ENCODE results near the gene C16orf78.
"Not testable (repeated sequence)": the region's sequence is repeated elsewhere in the genome, so short reads cannot be mapped to it uniquely, and the experiment has no call there.

The C16orf78 gene

GRCh38 chr16:49347476-49347875, 26.1 kb upstream of the C16orf78 start:
- no peak for DNase-seq
- in situ Hi-C loops (cut with MboI; ENCODE audit: low pct_unique_long_range_greater_than_20kb, low sequenced_read_pairs): loop anchor here (25.0 kb wide), 1 partner anchor 660 kb away; no protein-coding TSS in a partner anchor

- peak; percentile 9 for DNase-seq
Observed at GRCh38 chr16:49348408-49349176, 25.0 kb upstream of the C16orf78 start.

GRCh38 chr16:49349446-49350168, 24.0 kb upstream of the C16orf78 start:
- DNase-seq: no peak
- in situ Hi-C loops (cut with MboI; ENCODE audit: low pct_unique_long_range_greater_than_20kb, low sequenced_read_pairs): loop anchor here (25.0 kb wide), 1 partner anchor 662 kb away; no protein-coding TSS in a partner anchor

More at GRCh38 chr16:49348408-49349176, 25.0 kb upstream of the C16orf78 start:
- in situ Hi-C loops (cut with MboI; ENCODE audit: low pct_unique_long_range_greater_than_20kb, low sequenced_read_pairs): loop anchor here (25.0 kb wide), 1 partner anchor 661 kb away; no protein-coding TSS in a partner anchor

- in situ Hi-C loops (cut with MboI; ENCODE audit: low pct_unique_long_range_greater_than_20kb, low sequenced_read_pairs): no loop called here
- peak; percentile 60 for DNase-seq
Observed at GRCh38 chr16:49350265-49351095, 23.1 kb upstream of the C16orf78 start.

GRCh38 chr16:49351096-49351487, 22.5 kb upstream of the C16orf78 start:
- in situ Hi-C loops (cut with MboI; ENCODE audit: low pct_unique_long_range_greater_than_20kb, low sequenced_read_pairs): no loop called here
- no peak for DNase-seq

GRCh38 chr16:49352892-49353291, 20.7 kb upstream of the C16orf78 start:
- in situ Hi-C loops (cut with MboI; ENCODE audit: low pct_unique_long_range_greater_than_20kb, low sequenced_read_pairs): no loop called here
- DNase-seq: peak; percentile 12

- DNase-seq: no peak
- in situ Hi-C loops (cut with MboI; ENCODE audit: low pct_unique_long_range_greater_than_20kb, low sequenced_read_pairs): no loop called here
Observed at GRCh38 chr16:49353680-49354079, 19.9 kb upstream of the C16orf78 start.

- no peak for DNase-seq
- in situ Hi-C loops (cut with MboI; ENCODE audit: low pct_unique_long_range_greater_than_20kb, low sequenced_read_pairs): no loop called here
Observed at GRCh38 chr16:49354101-49354500, 19.5 kb upstream of the C16orf78 start.

- in situ Hi-C loops (cut with MboI; ENCODE audit: low pct_unique_long_range_greater_than_20kb, low sequenced_read_pairs): no loop called here
- DNase-seq: no peak
Observed at GRCh38 chr16:49354991-49355390, 18.6 kb upstream of the C16orf78 start.

- in situ Hi-C loops (cut with MboI; ENCODE audit: low pct_unique_long_range_greater_than_20kb, low sequenced_read_pairs): no loop called here
- DNase-seq: no peak
Observed at GRCh38 chr16:49355933-49356665, 17.5 kb upstream of the C16orf78 start.

GRCh38 chr16:49356728-49357488, 16.7 kb upstream of the C16orf78 start:
- DNase-seq: no peak
- in situ Hi-C loops (cut with MboI; ENCODE audit: low pct_unique_long_range_greater_than_20kb, low sequenced_read_pairs): no loop called here

GRCh38 chr16:49359591-49359990, 14.0 kb upstream of the C16orf78 start:
- DNase-seq: no peak
- in situ Hi-C loops (cut with MboI; ENCODE audit: low pct_unique_long_range_greater_than_20kb, low sequenced_read_pairs): no loop called here

- DNase-seq; in situ Hi-C loops (cut with MboI; ENCODE audit: low pct_unique_long_range_greater_than_20kb, low sequenced_read_pairs): not testable (repeated sequence)
Observed at GRCh38 chr16:49361731-49362130, 11.9 kb upstream of the C16orf78 start.

- in situ Hi-C loops (cut with MboI; ENCODE audit: low pct_unique_long_range_greater_than_20kb, low sequenced_read_pairs): no loop called here
- no peak for DNase-seq
Observed at GRCh38 chr16:49362230-49362629, 11.4 kb upstream of the C16orf78 start.

- in situ Hi-C loops (cut with MboI; ENCODE audit: low pct_unique_long_range_greater_than_20kb, low sequenced_read_pairs): no loop called here
- DNase-seq: no peak
Observed at GRCh38 chr16:49365711-49366509, 7.7 kb upstream of the C16orf78 start.

GRCh38 chr16:49366669-49367068, 6.9 kb upstream of the C16orf78 start:
- in situ Hi-C loops (cut with MboI; ENCODE audit: low pct_unique_long_range_greater_than_20kb, low sequenced_read_pairs): no loop called here
- no peak for DNase-seq

Measured in KBM-7 (cell line).